ENCODE results near the gene GRIK1.
A peak's percentile ranks its signal among the peaks of the same experiment; 100 is the strongest.

The GRIK1 gene

GRCh38 chr21:29909571-29909970, 30.2 kb downstream of the GRIK1 start:
- no peak for DNase-seq (ENCODE audit: low read depth in 2 of 2)

DNA sequence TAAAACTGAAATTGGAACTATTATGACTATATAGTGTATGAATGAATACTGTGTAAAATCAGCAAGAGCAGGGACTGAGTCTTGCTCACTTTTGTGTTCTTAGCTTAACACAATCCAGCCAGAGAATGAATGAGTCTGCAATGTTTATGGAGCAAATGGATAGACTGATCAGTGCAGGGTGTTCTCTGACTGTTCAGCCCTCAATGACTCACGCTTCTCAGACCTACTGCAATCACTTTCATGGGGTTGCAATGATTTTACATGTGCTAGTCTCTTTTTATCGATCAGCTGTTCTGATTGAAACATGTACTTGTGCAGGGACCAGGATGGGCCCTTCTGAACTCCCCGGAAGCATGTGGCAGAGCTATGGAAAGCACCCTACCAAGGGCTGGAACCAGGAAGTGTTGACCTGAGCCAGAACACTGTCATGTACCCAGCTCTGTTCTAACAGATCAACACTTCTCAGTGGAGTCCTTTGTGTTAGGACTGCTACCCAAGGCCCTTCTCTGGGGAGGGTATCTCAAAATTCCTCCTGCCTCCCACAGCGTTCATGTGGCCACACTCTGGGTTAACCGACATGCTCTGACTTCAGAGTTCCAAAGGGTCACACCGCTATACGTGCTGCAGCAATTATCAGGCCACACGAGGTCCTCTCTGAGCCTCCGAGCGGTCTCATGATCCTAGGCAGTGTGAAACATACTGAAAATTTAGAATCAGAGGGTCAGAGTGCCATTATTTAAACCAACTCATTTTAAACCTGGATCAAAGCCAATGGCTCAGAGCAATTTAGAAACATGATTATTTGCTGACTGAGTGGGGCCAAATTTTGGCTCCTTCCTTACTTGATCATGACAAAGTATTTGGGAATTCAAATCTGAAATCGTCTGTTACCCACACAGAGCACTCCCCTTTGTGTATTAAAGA, 35.2 kb downstream of the GRIK1 start:
- DNase-seq (ENCODE audit: low read depth in 2 of 2) = no peak

DNA sequence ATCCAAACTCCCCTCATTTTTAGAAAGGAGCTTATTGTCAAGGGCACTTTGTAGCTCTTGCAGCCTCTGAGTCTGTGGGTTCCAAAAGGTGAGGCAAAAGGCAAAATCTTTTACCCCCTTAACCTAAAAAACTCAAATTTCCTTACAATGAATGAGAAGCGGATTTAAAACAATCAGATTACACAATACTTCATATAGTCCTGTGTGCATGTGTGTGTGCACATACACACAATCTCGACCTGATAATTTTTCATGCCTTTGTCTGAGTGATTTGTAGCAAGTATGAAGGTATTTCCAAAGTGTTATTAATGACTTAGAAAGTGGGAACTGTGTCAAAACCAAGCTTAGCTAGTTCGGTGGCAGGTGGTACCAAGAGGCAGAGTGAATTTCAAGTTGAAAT, 42.9 kb downstream of the GRIK1 start:
- no peak for DNase-seq (ENCODE audit: low read depth in 2 of 2)

- no peak for DNase-seq (ENCODE audit: low read depth in 2 of 2)
These were observed 46.1 kb downstream of the GRIK1 start for GRCh38 chr21:29893687-29894086.

DNA sequence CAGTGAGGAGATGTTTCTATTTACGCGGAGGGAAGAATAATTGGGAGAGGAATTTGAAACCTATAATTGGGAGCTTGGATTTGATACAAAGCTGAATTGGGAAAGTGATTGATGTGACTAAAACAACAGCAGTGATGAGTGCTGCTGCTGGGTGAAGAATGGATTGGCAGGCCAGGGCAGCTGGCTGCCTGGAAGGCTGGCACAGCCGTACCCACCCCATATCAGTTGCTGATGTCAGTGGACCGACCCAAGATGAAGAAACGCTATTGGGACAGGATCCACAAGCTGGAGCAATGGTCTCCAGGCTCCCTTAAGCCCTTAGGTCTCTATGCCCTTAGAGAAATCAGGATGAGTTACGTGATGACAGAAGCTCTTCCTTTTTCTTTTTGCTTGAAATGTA, 47.4 kb downstream of the GRIK1 start:
- DNase-seq (ENCODE audit: low read depth in 2 of 2) = no peak

- no peak for DNase-seq (ENCODE audit: low read depth in 2 of 2)
These were observed 51.4 kb downstream of the GRIK1 start for GRCh38 chr21:29888437-29888836.

- no peak for DNase-seq (ENCODE audit: low read depth in 2 of 2)
These were observed 52.3 kb downstream of the GRIK1 start for GRCh38 chr21:29887313-29888009.

- DNase-seq (ENCODE audit: low read depth in 2 of 2) = no peak
These were observed 54.3 kb downstream of the GRIK1 start for GRCh38 chr21:29885491-29885890.

DNA sequence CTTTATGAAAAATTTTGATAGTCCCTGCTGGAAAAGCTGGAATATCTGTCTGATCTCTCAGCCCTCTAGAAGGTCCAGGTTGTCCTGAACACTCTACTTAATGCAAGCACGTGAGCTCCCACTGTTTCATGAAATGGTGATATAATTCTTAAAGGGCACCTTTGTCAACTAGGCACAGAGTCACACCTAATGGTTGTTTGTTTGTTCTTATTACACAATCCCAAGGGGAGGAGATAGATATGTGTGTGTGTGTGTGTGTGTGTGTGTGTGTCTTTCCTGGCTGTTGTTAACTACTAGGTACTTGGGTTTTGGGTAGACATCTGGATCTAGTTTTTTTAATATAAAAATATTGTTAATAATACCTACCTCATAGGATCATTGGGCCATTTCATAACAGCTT, 63.9 kb downstream of the GRIK1 start:
- no peak for DNase-seq (ENCODE audit: low read depth in 2 of 2)

DNA sequence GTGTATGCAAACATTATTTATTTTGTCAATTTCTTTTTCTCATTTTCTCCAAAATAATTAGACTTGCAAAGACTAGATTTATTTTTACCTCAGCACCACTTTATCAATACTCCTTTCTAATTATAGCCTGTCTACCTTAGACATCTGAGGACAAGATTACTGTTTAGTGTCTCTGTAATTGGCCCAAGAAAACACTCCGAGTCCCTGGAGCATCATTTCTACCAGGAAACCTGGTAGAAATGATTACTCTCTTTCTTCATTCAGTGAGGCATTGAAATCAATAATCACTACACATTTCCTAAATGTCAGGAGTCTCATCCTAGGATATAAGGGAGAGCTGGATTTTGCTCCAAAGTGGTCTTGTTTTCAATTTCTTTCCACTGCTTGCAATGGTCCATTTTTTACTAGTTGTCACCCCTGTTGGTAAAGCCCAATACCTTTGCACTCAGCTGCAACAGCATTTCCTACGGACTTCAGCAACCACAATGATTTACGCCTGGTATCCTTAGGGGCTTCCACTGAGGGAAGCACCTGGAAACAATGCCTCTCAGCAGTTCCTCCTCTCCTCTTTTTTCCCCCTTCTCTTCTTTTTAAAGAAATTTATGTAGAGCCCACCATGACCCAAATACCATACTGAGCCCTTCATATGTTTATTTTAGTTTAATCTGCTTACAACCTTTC, 64.6 kb downstream of the GRIK1 start:
- no peak for DNase-seq (ENCODE audit: low read depth in 2 of 2)

DNA sequence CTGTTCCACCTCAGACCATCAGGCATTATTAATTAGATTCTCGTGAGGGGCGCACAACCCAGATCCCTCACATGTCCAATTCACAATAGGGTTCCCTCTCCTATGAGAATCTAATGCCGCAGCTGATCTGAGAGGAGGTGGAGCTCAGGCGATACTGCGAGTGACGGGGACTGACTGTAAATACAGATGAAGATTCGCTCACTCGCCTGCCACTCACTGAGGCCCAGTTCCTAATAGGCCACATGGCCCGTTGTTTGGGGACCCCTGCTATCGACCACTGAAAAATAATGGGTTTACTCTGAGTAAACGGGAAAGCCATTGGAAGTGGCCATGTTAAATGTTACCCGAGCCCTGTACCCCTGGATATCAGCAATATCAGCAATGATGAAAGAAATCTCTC, 65.9 kb downstream of the GRIK1 start:
- no peak for DNase-seq (ENCODE audit: low read depth in 2 of 2)

DNA sequence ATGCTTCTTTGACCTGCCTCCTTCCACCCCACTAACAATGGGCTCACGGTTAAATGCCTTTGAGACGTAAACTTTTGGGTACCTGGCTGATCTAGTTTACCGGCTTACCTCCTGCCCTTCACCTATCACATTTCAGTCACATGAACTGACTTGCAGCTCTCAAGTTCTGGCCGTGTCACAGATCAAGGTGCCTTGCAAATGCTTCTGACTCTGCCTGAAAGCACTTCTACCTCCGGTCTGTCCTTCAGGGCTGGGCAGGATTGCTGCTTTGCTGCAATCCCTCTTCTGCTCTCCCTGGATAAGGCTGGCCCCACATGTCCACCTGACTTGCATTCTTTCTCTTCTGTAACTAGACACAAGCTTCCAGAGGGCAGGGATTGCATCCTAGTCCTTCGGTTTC, 69.0 kb downstream of the GRIK1 start:
- no peak for DNase-seq (ENCODE audit: low read depth in 2 of 2)

DNA sequence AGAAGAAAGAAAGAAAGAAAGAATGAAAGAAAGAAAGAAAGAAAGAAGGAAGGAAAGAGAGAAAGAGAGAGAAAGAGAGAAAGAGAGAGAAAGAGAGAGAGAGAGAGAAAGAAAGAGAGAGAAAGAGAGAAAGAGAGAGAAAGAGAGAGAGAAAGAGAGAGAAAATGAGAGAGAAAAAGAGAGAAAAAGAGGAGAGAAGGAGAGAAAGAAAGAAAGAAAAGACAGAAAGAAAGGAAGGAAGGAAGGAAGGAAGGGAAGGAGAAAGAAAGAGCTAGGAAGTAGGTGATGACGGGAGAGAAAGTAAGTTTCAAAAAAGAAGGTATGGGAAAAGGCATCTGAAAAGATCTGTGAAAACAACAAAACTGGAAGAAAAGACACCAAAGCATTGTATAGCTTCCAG, 72.0 kb downstream of the GRIK1 start:
- no peak for DNase-seq (ENCODE audit: low read depth in 2 of 2)

DNA sequence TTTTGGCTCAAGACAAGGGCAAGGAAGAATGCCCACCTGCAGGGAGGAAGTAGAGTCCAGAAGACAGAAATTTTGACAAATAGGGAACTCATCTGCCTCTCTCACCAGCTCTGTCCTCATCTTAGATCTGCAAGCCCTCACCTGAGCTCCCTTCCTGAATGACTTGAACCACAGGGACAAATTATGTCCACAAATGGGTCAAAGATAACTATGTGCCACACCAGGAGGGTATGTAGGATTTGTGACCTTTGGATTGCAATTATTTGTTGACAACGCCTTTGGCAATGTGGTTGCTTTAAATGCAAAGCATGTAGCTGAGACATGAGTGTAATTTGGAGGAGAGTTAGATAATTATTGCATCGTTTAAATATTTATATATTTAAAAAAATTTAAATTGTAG, 79.5 kb downstream of the GRIK1 start:
- DNase-seq (ENCODE audit: low read depth in 2 of 2) = no peak

DNA sequence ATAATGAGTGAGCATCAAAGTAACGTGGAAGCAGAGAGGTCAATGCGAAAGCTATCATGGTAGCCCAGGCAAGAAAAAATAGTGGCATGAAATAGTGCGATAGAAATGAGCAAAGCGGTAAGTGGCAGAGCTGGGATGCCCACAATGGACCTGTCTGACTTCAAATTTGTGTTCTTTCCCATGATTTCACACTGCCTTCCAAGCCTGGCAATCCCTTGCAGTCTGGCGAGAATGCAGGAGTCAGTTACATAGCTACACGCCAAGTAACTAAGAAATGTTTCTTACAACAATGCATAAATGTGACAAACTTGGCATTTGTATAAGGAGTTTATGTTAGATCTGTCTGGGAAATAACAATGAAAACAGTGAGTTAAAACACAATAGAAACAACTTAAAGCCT, 82.6 kb downstream of the GRIK1 start:
- no peak for DNase-seq (ENCODE audit: low read depth in 2 of 2)

DNA sequence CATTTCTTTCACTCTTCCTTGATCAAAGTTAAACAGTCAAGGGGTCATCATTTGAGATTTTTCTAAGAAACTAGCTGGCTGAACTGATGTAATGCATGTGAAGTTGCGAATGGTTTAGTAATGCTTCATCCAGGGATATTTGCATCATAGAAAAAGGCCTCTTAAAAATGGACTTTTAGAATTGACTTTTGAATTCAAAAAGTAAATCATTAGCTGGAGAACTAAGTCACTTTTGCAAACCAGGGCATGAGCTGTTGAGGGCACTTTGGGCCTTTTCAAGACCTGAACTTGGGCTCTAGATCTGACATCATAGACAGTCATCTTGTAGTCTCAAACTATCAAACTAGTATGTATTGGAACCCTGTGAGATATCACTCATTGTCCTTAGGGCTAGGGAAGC, 85.0 kb downstream of the GRIK1 start:
- DNase-seq (ENCODE audit: low read depth in 2 of 2) = no peak

DNA sequence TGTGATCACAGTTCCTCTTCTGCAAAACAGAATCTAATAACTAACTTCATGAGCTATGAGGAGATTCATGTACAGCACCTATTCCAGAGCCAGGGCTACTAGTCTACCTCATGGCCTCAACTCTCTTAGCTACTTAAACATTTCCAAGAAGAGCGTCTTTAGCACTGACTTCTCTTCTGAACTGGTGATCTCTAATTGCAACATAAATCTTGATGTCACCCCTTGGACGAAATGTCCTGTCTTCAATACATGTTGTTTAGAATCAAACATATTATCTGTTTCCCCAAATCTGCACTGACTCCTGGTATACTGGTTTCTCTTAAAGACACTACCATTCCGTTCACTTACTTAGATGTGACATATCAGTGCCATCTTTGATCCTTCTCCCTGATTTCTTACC, 88.2 kb downstream of the GRIK1 start:
- DNase-seq (ENCODE audit: low read depth in 2 of 2) = no peak

GRCh38 chr21:29849735-29850176, 90.0 kb downstream of the GRIK1 start:
- DNase-seq (ENCODE audit: low read depth in 2 of 2) = peak; percentile 11 to 15

- DNase-seq (ENCODE audit: low read depth in 2 of 2) = no peak
These were observed 96.0 kb downstream of the GRIK1 start for GRCh38 chr21:29843804-29844203.

GRCh38 chr21:29834617-29835016, 105.2 kb downstream of the GRIK1 start:
- DNase-seq (ENCODE audit: low read depth in 2 of 2) = no peak

- DNase-seq (ENCODE audit: low read depth in 2 of 2) = no peak
These were observed 107.6 kb downstream of the GRIK1 start for GRCh38 chr21:29832217-29832616.

DNA sequence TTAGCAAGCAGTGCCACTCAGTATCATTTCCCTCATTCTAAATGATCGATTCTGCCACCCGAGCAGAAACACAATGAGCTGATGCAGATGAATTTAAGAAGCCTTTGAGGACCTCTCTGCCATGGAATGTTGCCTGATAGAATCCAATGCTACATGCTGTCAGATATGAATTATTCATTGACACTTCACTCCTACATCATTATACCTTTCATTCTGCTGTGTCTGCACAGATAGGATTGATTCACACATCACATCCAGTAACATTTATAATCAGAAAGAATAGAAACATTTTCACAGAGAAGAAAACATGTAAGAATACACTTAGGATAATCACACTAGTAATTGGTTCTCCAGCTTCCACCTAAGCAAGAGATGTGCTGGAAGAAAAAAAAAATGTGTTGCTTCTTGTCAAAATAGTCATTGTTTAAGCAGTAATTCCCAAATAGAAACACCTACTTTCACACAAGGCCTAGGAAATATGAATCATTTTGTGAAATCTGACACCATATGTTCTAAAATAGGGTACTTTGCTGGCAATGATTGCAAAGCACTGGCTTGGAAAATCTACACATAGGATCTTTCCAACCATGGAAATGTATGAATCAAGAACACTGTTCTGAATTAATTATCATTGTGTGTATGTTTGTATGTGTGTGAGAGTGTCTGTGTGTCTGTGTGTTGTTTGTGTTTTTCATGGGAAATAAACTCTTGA, 110.1 kb downstream of the GRIK1 start:
- no peak for DNase-seq (ENCODE audit: low read depth in 2 of 2)
